ENCODE measurements around the gene WSB1.

The WSB1 gene

GRCh38 chr17:27322690-27323508 lies 29.0 kb downstream of the WSB1 start:
- TF ChIP-seq CTCF (IDR thresholded peaks at IDR 0.05; ENCODE audit: low read depth, low read length, missing control alignments) = no peak
- no peak overlapping the region for H3K4me3 ChIP-seq (ENCODE audit: low read depth, low read length)
- no peak for DNase-seq (ENCODE audit: low read depth)

GRCh38 chr17:27323538-27324215 lies 29.8 kb downstream of the WSB1 start:
- H3K4me3 ChIP-seq (ENCODE audit: low read depth, low read length) = no peak overlapping the region
- DNase-seq (ENCODE audit: low read depth) = no peak
- no peak for TF ChIP-seq CTCF (IDR thresholded peaks at IDR 0.05; ENCODE audit: low read depth, low read length, missing control alignments)

- H3K4me3 ChIP-seq (ENCODE audit: low read depth, low read length) = no peak overlapping the region
- TF ChIP-seq CTCF (IDR thresholded peaks at IDR 0.05; ENCODE audit: low read depth, low read length, missing control alignments) = no peak
- DNase-seq (ENCODE audit: low read depth) = no peak
Observed at GRCh38 chr17:27324771-27325339, 30.9 kb downstream of the WSB1 start.

- DNase-seq (ENCODE audit: low read depth) = no peak
- TF ChIP-seq CTCF (IDR thresholded peaks at IDR 0.05; ENCODE audit: low read depth, low read length, missing control alignments) = no peak
- no peak overlapping the region for H3K4me3 ChIP-seq (ENCODE audit: low read depth, low read length)
Observed at GRCh38 chr17:27326051-27326450, 32.1 kb downstream of the WSB1 start.

GRCh38 chr17:27326585-27326984 lies 32.7 kb downstream of the WSB1 start:
- DNase-seq (ENCODE audit: low read depth) = no peak
- no peak overlapping the region for H3K4me3 ChIP-seq (ENCODE audit: low read depth, low read length)
- TF ChIP-seq CTCF (IDR thresholded peaks at IDR 0.05; ENCODE audit: low read depth, low read length, missing control alignments) = no peak

GRCh38 chr17:27327397-27327796 lies 33.5 kb downstream of the WSB1 start:
- no peak overlapping the region for H3K4me3 ChIP-seq (ENCODE audit: low read depth, low read length)
- DNase-seq (ENCODE audit: low read depth) = no peak
- no peak for TF ChIP-seq CTCF (IDR thresholded peaks at IDR 0.05; ENCODE audit: low read depth, low read length, missing control alignments)

All from GM12864 (cell line).